Activated CD4-positive, alpha-beta memory T cell treated with anti-CD3 and anti-CD28 coated beads for 36 hours (primary cell): ENCODE data around the gene TMEM50B. TPM values are rescaled to one million over a fixed set of nuclear protein-coding genes. Genes with fewer than 3 reads are reported as not detected.
A peak's percentile ranks its signal among the peaks of the same experiment; 100 is the strongest.
"Not testable (repeated sequence)": the region's sequence is repeated elsewhere in the genome, so short reads cannot be mapped to it uniquely, and the experiment has no call there.

Experiments used
- CTCF ChIA-PET: fragments of 350-600 bp; sonication (Branson Sonifier 250); formaldehyde crosslinking; loops from one replicate; lab custom pipeline; 2021; ENCODE audit warnings: antibody characterized with exemption, inconsistent platforms; lab: Charles Lee
- POLR2A ChIA-PET: fragments of 350-600 bp; sonication (Branson Sonifier 250); formaldehyde crosslinking; loops from one replicate; lab custom pipeline; 2021; ENCODE audit warnings: antibody characterized with exemption; lab: Charles Lee
- DNase-seq: peaks from one replicate; pipeline ENCODE4 v3.0.0-alpha.2; 2020
- H3K27ac Mint-ChIP-seq: one replicate; pipeline ENCODE4 v1.8.0; 2021; ENCODE audit warnings: mixed read lengths
- H3K27me3 Mint-ChIP-seq: one replicate; pipeline ENCODE4 v1.8.0; 2021; ENCODE audit warnings: mixed read lengths
- H3K36me3 Mint-ChIP-seq: one replicate; pipeline ENCODE4 v1.8.0; 2021; ENCODE audit warnings: mixed read lengths
- H3K4me1 Mint-ChIP-seq: one replicate; pipeline ENCODE4 v1.8.0; 2021; ENCODE audit warnings: low read depth, mixed read lengths
- H3K4me3 Mint-ChIP-seq: one replicate; pipeline ENCODE4 v1.8.0; 2021; ENCODE audit warnings: mild to moderate bottlenecking, mixed read lengths
- H3K9me3 Mint-ChIP-seq: one replicate; pipeline ENCODE4 v1.8.0; 2021; ENCODE audit warnings: mixed read lengths
- intact Hi-C: fragments of 100-400 bp; cut with micrococcal nuclease; formaldehyde crosslinking; loops from one replicate; pipeline ENCODE4 v1.15.1; 2023
- total RNA-seq, 2 experiments: library from RNA; stranded (reverse); gene quantifications; one replicate each; pipeline ENCODE4 v1.2.3, GENCODE V29; 2021

Gene TMEM50B
- total RNA-seq = 10 to 100 TPM; 18.6 to 21.8 TPM

- Mint-ChIP-seq H3K4me3 (peak within 1 kb of the TSS; percentile 92), H3K27ac (peak within 1 kb of the TSS; percentile 79), H3K36me3 (no peaks in the 10 kb centered on the region), H3K4me1 (peaks cover 19% of the 10 kb centered on the region), H3K9me3 (no peaks in the 10 kb centered on the region), H3K27me3 (no peaks in the 10 kb centered on the region)
- CTCF ChIA-PET = interaction anchor here (0.7 to 3.2 kb wide), 12 partner anchors 11 to 252 kb away, joined by 3 to 24 read pairs (median 4); partner anchors contain the start of genes DNAJC28 and DONSON
- DNase-seq = peak; percentile 99
- POLR2A ChIA-PET = interaction anchor here (0.6 to 3.4 kb wide), 17 partner anchors 10 to 752 kb away, joined by 3 to 37 read pairs (median 4); partner anchors contain the start of genes DNAJC28, DONSON, GART and IFNAR1
- intact Hi-C loops = loop anchor here (1.0 to 5.0 kb wide), 7 partner anchors 11 to 708 kb away; partner anchors contain the start of genes DNAJC28, DONSON, GART and IFNAR1
Observed at GRCh38 chr21:33479679-33480480, at the start of gene TMEM50B. TMEM50B (minus strand) TSS chr21:33479974; CDS start chr21:33468885, 11,089 bp downstream.

GRCh38 chr21:33522953-33523349 lies 43.2 kb upstream of the TMEM50B start:
- peaks cover 32% of the 10 kb centered on the region for H3K36me3 Mint-ChIP-seq
- ChIA-PET POLR2A (no interaction called here), CTCF (interaction anchor here (2.3 kb wide), 1 partner anchor 83 kb away, joined by 6 read pairs; no protein-coding TSS in a partner anchor)
- no peak overlapping the region for H3K4me3 Mint-ChIP-seq
- H3K9me3 Mint-ChIP-seq = no peaks in the 10 kb centered on the region
- no peaks in the 10 kb centered on the region for H3K27me3 Mint-ChIP-seq
- no peak for DNase-seq
- intact Hi-C loops = no loop called here
- no peak overlapping the region for H3K27ac Mint-ChIP-seq
- no peaks in the 10 kb centered on the region for H3K4me1 Mint-ChIP-seq

- H3K27ac Mint-ChIP-seq = no peak overlapping the region
- intact Hi-C loops = no loop called here
- no peaks in the 10 kb centered on the region for H3K4me1 Mint-ChIP-seq
- no peak for DNase-seq
- H3K4me3 Mint-ChIP-seq = no peak overlapping the region
- H3K36me3 Mint-ChIP-seq = peaks cover 31% of the 10 kb centered on the region
- no peaks in the 10 kb centered on the region for H3K27me3 Mint-ChIP-seq
- CTCF ChIA-PET = interaction anchor here (0.6 kb wide), 1 partner anchor 9 kb away, joined by 3 read pairs; no protein-coding TSS in a partner anchor
- H3K9me3 Mint-ChIP-seq = no peaks in the 10 kb centered on the region
- POLR2A ChIA-PET = no interaction called here
Observed at GRCh38 chr21:33522297-33522952, 42.7 kb upstream of the TMEM50B start.

GRCh38 chr21:33518899-33519298 lies 39.1 kb upstream of the TMEM50B start:
- H3K4me1 Mint-ChIP-seq = peaks cover 9% of the 10 kb centered on the region
- no peak overlapping the region for H3K27ac Mint-ChIP-seq
- no peak overlapping the region for H3K4me3 Mint-ChIP-seq
- ChIA-PET POLR2A (no interaction called here), CTCF (no interaction called here)
- H3K9me3 Mint-ChIP-seq = no peaks in the 10 kb centered on the region
- DNase-seq = no peak
- H3K27me3 Mint-ChIP-seq = no peaks in the 10 kb centered on the region
- peaks cover 44% of the 10 kb centered on the region for H3K36me3 Mint-ChIP-seq
- intact Hi-C loops = no loop called here

GRCh38 chr21:33514229-33514628 lies 34.5 kb upstream of the TMEM50B start:
- ChIA-PET POLR2A (interaction anchor here (1.4 kb wide), 1 partner anchor 34 kb away, joined by 5 read pairs; the partner anchor contains the start of gene TMEM50B), CTCF (interaction anchor here (1.2 to 1.9 kb wide), 2 partner anchors 92 to 153 kb away, joined by 3 to 12 read pairs; no protein-coding TSS in a partner anchor)
- Mint-ChIP-seq H3K27me3 (no peaks in the 10 kb centered on the region), H3K9me3 (no peaks in the 10 kb centered on the region), H3K27ac (peak overlapping the region; percentile 30), H3K4me1 (peaks cover 9% of the 10 kb centered on the region), H3K36me3 (peaks cover 58% of the 10 kb centered on the region), H3K4me3 (no peak overlapping the region)
- no peak for DNase-seq
- intact Hi-C loops = no loop called here

GRCh38 chr21:33512481-33512880 lies 32.7 kb upstream of the TMEM50B start:
- no peak overlapping the region for H3K27ac Mint-ChIP-seq
- no peaks in the 10 kb centered on the region for H3K27me3 Mint-ChIP-seq
- CTCF ChIA-PET = no interaction called here
- peaks cover 9% of the 10 kb centered on the region for H3K4me1 Mint-ChIP-seq
- H3K9me3 Mint-ChIP-seq = no peaks in the 10 kb centered on the region
- intact Hi-C loops = no loop called here
- H3K4me3 Mint-ChIP-seq = no peak overlapping the region
- peaks cover 62% of the 10 kb centered on the region for H3K36me3 Mint-ChIP-seq
- DNase-seq = no peak
- POLR2A ChIA-PET = no interaction called here

GRCh38 chr21:33511639-33512038 lies 31.9 kb upstream of the TMEM50B start:
- Mint-ChIP-seq H3K4me1 (peaks cover 9% of the 10 kb centered on the region), H3K27me3 (no peaks in the 10 kb centered on the region), H3K4me3 (no peak overlapping the region), H3K36me3 (peaks cover 60% of the 10 kb centered on the region), H3K9me3 (no peaks in the 10 kb centered on the region), H3K27ac (no peak overlapping the region)
- POLR2A ChIA-PET = no interaction called here
- intact Hi-C loops = no loop called here
- CTCF ChIA-PET = interaction anchor here (0.6 kb wide), 1 partner anchor 66 kb away, joined by 3 read pairs; no protein-coding TSS in a partner anchor
- DNase-seq = no peak

GRCh38 chr21:33510826-33511225 lies 31.1 kb upstream of the TMEM50B start:
- Mint-ChIP-seq H3K9me3 (no peaks in the 10 kb centered on the region), H3K4me1 (peaks cover 9% of the 10 kb centered on the region), H3K27me3 (no peaks in the 10 kb centered on the region), H3K27ac (no peak overlapping the region), H3K36me3 (peaks cover 60% of the 10 kb centered on the region), H3K4me3 (no peak overlapping the region)
- no peak for DNase-seq
- POLR2A ChIA-PET = no interaction called here
- intact Hi-C loops = no loop called here
- CTCF ChIA-PET = no interaction called here

- H3K4me1 Mint-ChIP-seq, H3K4me3 Mint-ChIP-seq, DNase-seq, POLR2A ChIA-PET, H3K27ac Mint-ChIP-seq, H3K27me3 Mint-ChIP-seq, intact Hi-C loops, H3K9me3 Mint-ChIP-seq: not testable (repeated sequence)
- H3K36me3 Mint-ChIP-seq = peaks cover 69% of the 10 kb centered on the region
- CTCF ChIA-PET = interaction anchor here (1.2 kb wide), 1 partner anchor 99 kb away, joined by 3 read pairs; no protein-coding TSS in a partner anchor
Observed at GRCh38 chr21:33507003-33507402, 27.2 kb upstream of the TMEM50B start.

GRCh38 chr21:33505833-33506232 lies 26.1 kb upstream of the TMEM50B start:
- POLR2A ChIA-PET = no interaction called here

GRCh38 chr21:33496345-33496744 lies 16.6 kb upstream of the TMEM50B start:
- Mint-ChIP-seq H3K4me3 (no peak overlapping the region), H3K36me3 (no peaks in the 10 kb centered on the region), H3K4me1 (peaks cover 5% of the 10 kb centered on the region), H3K27me3 (no peaks in the 10 kb centered on the region), H3K27ac (no peak overlapping the region), H3K9me3 (no peaks in the 10 kb centered on the region)
- ChIA-PET CTCF (no interaction called here), POLR2A (interaction anchor here (1.2 kb wide), 1 partner anchor 16 kb away, joined by 3 read pairs; the partner anchor contains the start of gene TMEM50B)
- no peak for DNase-seq
- intact Hi-C loops = no loop called here

More at GRCh38 chr21:33505833-33506232, 26.1 kb upstream of the TMEM50B start:
- H3K27ac Mint-ChIP-seq = no peak overlapping the region
- intact Hi-C loops = no loop called here
- peaks cover 61% of the 10 kb centered on the region for H3K36me3 Mint-ChIP-seq
- DNase-seq = no peak
- no peaks in the 10 kb centered on the region for H3K9me3 Mint-ChIP-seq
- CTCF ChIA-PET = interaction anchor here (1.2 kb wide), 1 partner anchor 100 kb away, joined by 3 read pairs; no protein-coding TSS in a partner anchor
- H3K4me1 Mint-ChIP-seq = no peaks in the 10 kb centered on the region
- H3K27me3 Mint-ChIP-seq = no peaks in the 10 kb centered on the region
- no peak overlapping the region for H3K4me3 Mint-ChIP-seq

- Mint-ChIP-seq H3K36me3 (no peaks in the 10 kb centered on the region), H3K4me1 (peaks cover 8% of the 10 kb centered on the region), H3K9me3 (no peaks in the 10 kb centered on the region), H3K27me3 (no peaks in the 10 kb centered on the region), H3K27ac (no peak overlapping the region), H3K4me3 (no peak overlapping the region)
- ChIA-PET POLR2A (interaction anchor here (0.6 kb wide), 1 partner anchor 86 kb away, joined by 3 read pairs; no protein-coding TSS in a partner anchor), CTCF (no interaction called here)
- intact Hi-C loops = no loop called here
- DNase-seq = no peak
Observed at GRCh38 chr21:33495743-33496142, 16.0 kb upstream of the TMEM50B start.
